Sigmoid colon (tissue), 7 donors: Measurements from ENCODE around the gene PHB1. TPM values are rescaled to one million over a fixed set of nuclear protein-coding genes. Genes with fewer than 3 reads are reported as not detected.

ENCODE experiments used
- DNase-seq: peaks from one replicate; pipeline ENCODE4 v3.0.0-alpha.2; 2019
- H3K27ac ChIP-seq, 4 donors: fragments of 200-600 bp; sonication (generic); one replicate each; pipeline ENCODE4 v1.5.1; 2016 to 2019; ENCODE audit warnings: mild to moderate bottlenecking in 1 of 4
- H3K27me3 ChIP-seq, 3 donors: fragments of 200-600 bp; sonication (generic); one replicate each; pipeline ENCODE4 v1.5.1; 2019; ENCODE audit warnings: mild to moderate bottlenecking in 1 of 3
- H3K36me3 ChIP-seq, 4 donors: fragments of 200-600 bp; sonication (generic); one replicate each; pipeline ENCODE4 v1.5.1; 2016 to 2019
- H3K4me1 ChIP-seq, 4 donors: fragments of 200-600 bp; sonication (generic); one replicate each; pipeline ENCODE4 v1.5.1; 2017 to 2019
- H3K4me3 ChIP-seq, 4 donors: fragments of 200-600 bp; sonication (generic); one replicate each; pipeline ENCODE4 v1.5.1; 2017 to 2019; ENCODE audit warnings: mild to moderate bottlenecking in 2 of 4, moderate library complexity in 1 of 4
- H3K9me3 ChIP-seq, 4 donors: fragments of 200-600 bp in 3 of 4; sonication (generic) in 3 of 4; one replicate each; pipeline versions ENCODE4 v1.5.1 to v1.6.1; 2013 to 2019
- EP300 ChIP-seq, 4 donors: sonication (generic); formaldehyde crosslinking; IDR thresholded peaks; one replicate each; pipeline ENCODE4 v1.6.1; 2017; ENCODE audit warnings: antibody characterized with exemption in 4 of 4
- POLR2A ChIP-seq, 2 donors: fragments of 450-650 bp; IDR thresholded peaks; one replicate each; pipeline ENCODE4 v1.6.1; 2016; ENCODE audit warnings: antibody characterized with exemption in 2 of 2, mild to moderate bottlenecking in 2 of 2, moderate library complexity in 2 of 2
- POLR2AphosphoS5 ChIP-seq, 4 donors: sonication (generic); formaldehyde crosslinking; IDR thresholded peaks; one replicate each; pipeline ENCODE4 v1.6.1; 2017; ENCODE audit warnings: antibody characterized with exemption in 4 of 4
- WGBS, 2 donors: extraction: QIAGEN DNeasy Blood & Tissue Kit; methylation state at CpG; one replicate each; pipeline ENCODE4 v1.1.7; 2013; 5-methylcytosine and 5-hydroxymethylcytosine counted together
- intact Hi-C: fragments of 100-400 bp; cut with DNase I; formaldehyde crosslinking; loops from one replicate; pipeline ENCODE4 v1.15.1; 2023
- polyA plus RNA-seq, 3 donors: library from polyadenylated mRNA; stranded (reverse); fragments of 200-250 nt; gene quantifications; one replicate each; pipeline ENCODE4 v1.2.3, GENCODE V29; 2013
- total RNA-seq, 4 donors: library from RNA; depleted of rRNA; stranded (reverse); fragments of >200 nt; gene quantifications; one replicate each; pipeline ENCODE4 v1.1.0, GENCODE V29; 2016
- TF ChIP-seq, protein P1 (sequence below), 4 experiments: fragments of 450-650 bp in 3 of 4; fragments of 200-600 bp in 1 of 4; IDR thresholded peaks; one replicate each; pipeline ENCODE4 v1.5.1; 2016 to 2019; ENCODE audit warnings: antibody characterized with exemption in 4 of 4, mild to moderate bottlenecking in 3 of 4, moderate library complexity in 2 of 4
- donor health status: healthy with polysubstance abuse.
- donor health status: Bipolar disorder and iron deficiency.
- donor health status: healthy.

The PHB1 gene
- total and polyA plus RNA-seq, 7 donors = 70.9 to 279 (median 105) TPM

DNA sequence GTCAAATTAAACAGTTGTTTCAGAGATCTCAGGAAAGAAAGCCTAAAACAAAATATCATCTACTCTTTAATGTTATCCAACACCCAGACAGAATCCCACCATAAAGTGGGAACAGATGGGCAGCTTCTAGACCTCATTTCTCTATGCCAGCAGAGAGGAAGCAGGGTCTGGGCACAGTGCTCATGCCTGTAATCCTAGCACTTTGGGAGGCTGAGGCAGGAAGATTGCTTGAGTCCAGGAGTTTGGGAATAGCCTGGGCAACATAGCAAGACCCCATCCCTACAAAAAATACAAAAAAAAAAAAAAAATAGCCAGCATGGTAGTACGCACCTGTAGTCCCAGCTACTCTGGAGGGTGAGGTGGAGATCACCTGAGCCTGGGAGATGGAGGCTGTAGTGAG lies 39.1 kb downstream of the PHB1 start:
- intact Hi-C loops = no loop called here
- Histone ChIP-seq H3K27ac (no peak overlapping the region), H3K9me3 (no peaks in the 10 kb centered on the region), H3K27me3 (no peaks in the 10 kb centered on the region), H3K36me3 (peaks cover 0 to 2% (median 0%) of the 10 kb centered on the region in 4 donors), H3K4me3 (no peak overlapping the region), H3K4me1 (peaks cover 0 to 11% (median 1%) of the 10 kb centered on the region in 4 donors)
- 100% methylated on average over 1 of the region's 1 CpG for WGBS, 2 donors
- peak; percentile 0 for DNase-seq
- no peak for TF ChIP-seq POLR2A (IDR thresholded peaks at IDR 0.05)
- TF ChIP-seq EP300 (IDR thresholded peaks at IDR 0.05) = no peak
- no peak for TF ChIP-seq POLR2AphosphoS5 (IDR thresholded peaks at IDR 0.05)
- TF ChIP-seq, protein P1, sequence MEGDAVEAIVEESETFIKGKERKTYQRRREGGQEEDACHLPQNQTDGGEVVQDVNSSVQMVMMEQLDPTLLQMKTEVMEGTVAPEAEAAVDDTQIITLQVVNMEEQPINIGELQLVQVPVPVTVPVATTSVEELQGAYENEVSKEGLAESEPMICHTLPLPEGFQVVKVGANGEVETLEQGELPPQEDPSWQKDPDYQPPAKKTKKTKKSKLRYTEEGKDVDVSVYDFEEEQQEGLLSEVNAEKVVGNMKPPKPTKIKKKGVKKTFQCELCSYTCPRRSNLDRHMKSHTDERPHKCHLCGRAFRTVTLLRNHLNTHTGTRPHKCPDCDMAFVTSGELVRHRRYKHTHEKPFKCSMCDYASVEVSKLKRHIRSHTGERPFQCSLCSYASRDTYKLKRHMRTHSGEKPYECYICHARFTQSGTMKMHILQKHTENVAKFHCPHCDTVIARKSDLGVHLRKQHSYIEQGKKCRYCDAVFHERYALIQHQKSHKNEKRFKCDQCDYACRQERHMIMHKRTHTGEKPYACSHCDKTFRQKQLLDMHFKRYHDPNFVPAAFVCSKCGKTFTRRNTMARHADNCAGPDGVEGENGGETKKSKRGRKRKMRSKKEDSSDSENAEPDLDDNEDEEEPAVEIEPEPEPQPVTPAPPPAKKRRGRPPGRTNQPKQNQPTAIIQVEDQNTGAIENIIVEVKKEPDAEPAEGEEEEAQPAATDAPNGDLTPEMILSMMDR (IDR thresholded peaks at IDR 0.05) = no peak

DNA sequence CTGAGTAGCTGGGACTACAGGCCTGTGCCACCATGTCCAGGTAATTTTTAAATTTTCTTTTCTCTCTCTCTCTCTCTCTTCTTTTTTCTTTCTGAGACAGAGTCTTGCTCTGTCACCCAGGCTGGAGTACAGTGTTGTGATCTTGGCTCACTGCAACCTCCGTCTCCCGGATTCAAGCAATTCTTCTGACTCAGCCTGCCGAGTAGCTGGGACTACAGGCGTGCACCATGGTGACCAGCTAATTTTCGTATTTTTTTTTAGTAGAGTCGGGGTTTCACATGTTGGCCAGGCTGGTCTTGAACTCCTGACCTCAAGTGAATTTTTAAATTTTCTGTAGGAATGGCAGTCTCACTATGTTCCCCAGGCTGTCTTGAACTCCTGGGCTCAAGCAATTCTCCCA lies 41.6 kb downstream of the PHB1 start:
- peaks cover 0 to 2% (median 0%) of the 10 kb centered on the region in 4 donors for H3K36me3 ChIP-seq
- H3K27me3 ChIP-seq = no peaks in the 10 kb centered on the region
- peaks cover 0 to 6% (median 0%) of the 10 kb centered on the region in 4 donors for H3K4me1 ChIP-seq
- intact Hi-C loops = no loop called here
- TF ChIP-seq POLR2AphosphoS5 (IDR thresholded peaks at IDR 0.05) (no peak), EP300 (IDR thresholded peaks at IDR 0.05) (no peak), POLR2A (IDR thresholded peaks at IDR 0.05) (no peak)
- TF ChIP-seq, protein P1 (IDR thresholded peaks at IDR 0.05) = no peak
- H3K4me3 ChIP-seq = no peak overlapping the region
- H3K9me3 ChIP-seq = no peaks in the 10 kb centered on the region
- H3K27ac ChIP-seq = no peak overlapping the region
- WGBS, 2 donors = 94 to 95% methylated on average over 6 of the region's 6 CpGs
- DNase-seq = peak; percentile 7

DNA sequence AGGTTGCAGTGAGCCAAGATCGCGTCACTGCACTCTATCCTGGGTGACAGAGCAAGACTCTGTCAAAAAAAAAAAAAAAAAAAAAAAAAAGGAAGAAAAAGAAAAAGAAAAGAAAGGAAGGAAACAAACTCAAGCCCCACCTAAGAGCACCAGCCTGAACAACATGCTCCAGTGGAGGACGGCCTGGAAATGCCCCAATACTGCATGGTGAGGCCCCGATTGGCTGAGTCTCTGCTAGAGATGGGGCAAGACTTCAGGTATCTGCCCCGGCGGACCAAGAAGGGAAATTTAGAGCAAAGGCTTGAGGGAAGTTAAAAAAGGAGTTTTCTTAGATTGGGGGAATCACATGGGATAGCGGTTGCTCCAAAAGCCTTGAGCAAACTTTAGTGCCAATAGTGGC lies 42.3 kb downstream of the PHB1 start:
- H3K4me3 ChIP-seq = no peak overlapping the region
- no peak overlapping the region for H3K27ac ChIP-seq
- peak; percentile 24 for DNase-seq
- H3K4me1 ChIP-seq = peaks cover 0 to 6% (median 0%) of the 10 kb centered on the region in 4 donors
- H3K27me3 ChIP-seq = no peaks in the 10 kb centered on the region
- H3K9me3 ChIP-seq = no peaks in the 10 kb centered on the region
- WGBS, 2 donors = 69 to 79% methylated on average over 7 of the region's 7 CpGs
- H3K36me3 ChIP-seq = peaks cover 0 to 2% (median 0%) of the 10 kb centered on the region in 4 donors
- TF ChIP-seq EP300 (IDR thresholded peaks at IDR 0.05) (no peak), POLR2AphosphoS5 (IDR thresholded peaks at IDR 0.05) (no peak)
- TF ChIP-seq, protein P1 (IDR thresholded peaks at IDR 0.05) = no peak
- intact Hi-C loops = no loop called here

DNA sequence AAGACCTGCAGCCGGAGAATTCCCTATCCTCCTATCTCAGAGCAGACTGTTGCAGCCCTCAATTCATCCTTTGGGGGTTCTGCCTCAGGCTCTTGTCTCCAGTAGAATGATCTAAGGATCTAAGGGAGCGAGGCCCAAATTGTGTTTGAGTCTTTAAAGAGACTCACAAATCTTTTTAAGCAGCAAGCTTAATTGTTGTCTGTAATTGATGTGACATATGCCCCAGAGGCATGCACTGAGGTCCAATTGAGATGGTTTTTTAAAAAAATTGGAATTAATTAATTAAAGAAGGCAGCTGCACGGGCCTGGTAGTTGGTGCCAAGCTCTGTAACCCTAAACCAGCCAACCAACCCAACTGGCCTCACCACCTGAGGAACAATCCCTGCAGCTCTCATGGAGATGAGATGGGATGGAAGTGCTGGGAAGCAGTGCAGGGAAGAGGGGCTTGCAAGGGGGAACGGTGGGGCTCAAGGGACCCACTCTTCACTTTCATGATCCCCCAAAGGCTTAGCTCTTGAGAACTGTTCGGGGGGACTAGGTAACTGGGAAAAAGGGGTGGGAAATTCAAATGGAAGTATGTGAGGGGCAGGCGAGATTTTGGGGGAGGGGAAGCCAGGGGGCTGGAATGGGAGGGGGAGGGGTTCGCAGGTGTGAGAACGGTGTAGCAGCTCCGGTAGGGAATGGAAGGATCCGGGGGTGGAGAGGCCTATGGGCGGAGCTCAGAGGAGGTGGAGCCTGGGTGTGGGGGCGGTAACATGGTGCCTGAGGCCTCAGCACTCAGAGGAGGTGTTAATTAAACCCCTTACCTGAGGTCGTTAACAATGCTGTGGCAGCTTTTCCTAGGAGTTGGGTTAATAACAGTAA lies 43.5 kb downstream of the PHB1 start:
- peak; percentile 35 for DNase-seq
- Histone ChIP-seq H3K27me3 (no peaks in the 10 kb centered on the region), H3K36me3 (peaks cover 0 to 2% (median 0%) of the 10 kb centered on the region in 4 donors), H3K4me1 (no peaks in the 10 kb centered on the region), H3K9me3 (no peaks in the 10 kb centered on the region), H3K4me3 (no peak overlapping the region), H3K27ac (no peak overlapping the region)
- TF ChIP-seq, protein P1 (IDR thresholded peaks at IDR 0.05) = no peak
- no peak for TF ChIP-seq EP300 (IDR thresholded peaks at IDR 0.05)
- no peak for TF ChIP-seq POLR2AphosphoS5 (IDR thresholded peaks at IDR 0.05)
- TF ChIP-seq POLR2A (IDR thresholded peaks at IDR 0.05) = no peak
- WGBS, 2 donors = 60 to 69% methylated on average over 13 of the region's 13 CpGs
- intact Hi-C loops = no loop called here
